GM18502 (cell line): ENCODE measurements around the gene UBR1.
"Not testable (repeated sequence)": the region's sequence is repeated elsewhere in the genome, so short reads cannot be mapped to it uniquely, and the experiment has no call there.

Experiments
- ATAC-seq: cut with Tn5 transposase; IDR thresholded peaks from one replicate; pipeline ENCODE4 v1.9.1; 2021; ENCODE audit warnings: mild to moderate bottlenecking; ENCODE audit not compliant: unreplicated experiment, poor library complexity

UBR1 gene

GRCh38 chr15:43067717-43068461, 37.9 kb downstream of the UBR1 start:
- no peak for ATAC-seq

GRCh38 chr15:43056696-43057095, 49.1 kb downstream of the UBR1 start:
- no peak for ATAC-seq

GRCh38 chr15:43052860-43053259, 53.0 kb downstream of the UBR1 start:
- no peak for ATAC-seq

- ATAC-seq, result no peak
Observed at GRCh38 chr15:43048935-43049334, 56.9 kb downstream of the UBR1 start.

GRCh38 chr15:43046484-43046883, 59.4 kb downstream of the UBR1 start:
- ATAC-seq, result no peak

- ATAC-seq, result no peak
Observed at GRCh38 chr15:43042885-43043284, 63.0 kb downstream of the UBR1 start.

GRCh38 chr15:43041085-43041484, 64.8 kb downstream of the UBR1 start:
- not testable (repeated sequence) for ATAC-seq

GRCh38 chr15:43035240-43035639, 70.6 kb downstream of the UBR1 start:
- not testable (repeated sequence) for ATAC-seq

- no peak for ATAC-seq
Observed at GRCh38 chr15:43029476-43029875, 76.4 kb downstream of the UBR1 start.

- no peak for ATAC-seq
Observed at GRCh38 chr15:43025150-43025549, 80.7 kb downstream of the UBR1 start.

- not testable (repeated sequence) for ATAC-seq
Observed at GRCh38 chr15:43014671-43015070, 91.2 kb downstream of the UBR1 start.

GRCh38 chr15:43009206-43009605, 96.6 kb downstream of the UBR1 start:
- no peak for ATAC-seq

GRCh38 chr15:43008150-43008549, 97.7 kb downstream of the UBR1 start:
- ATAC-seq, result no peak

- ATAC-seq, result no peak
Observed at GRCh38 chr15:43007551-43007950, 98.3 kb downstream of the UBR1 start.

- no peak for ATAC-seq
Observed at GRCh38 chr15:43006991-43007390, 98.8 kb downstream of the UBR1 start.

GRCh38 chr15:43004886-43005595, 100.8 kb downstream of the UBR1 start:
- not testable (repeated sequence) for ATAC-seq

GRCh38 chr15:42999201-42999779, 106.5 kb downstream of the UBR1 start:
- ATAC-seq, result no peak

- no peak for ATAC-seq
Observed at GRCh38 chr15:42996871-42997270, 109.0 kb downstream of the UBR1 start.

- no peak for ATAC-seq
Observed at GRCh38 chr15:42994546-42994945, 111.3 kb downstream of the UBR1 start.

- ATAC-seq, result no peak
Observed at GRCh38 chr15:42992626-42993025, 113.2 kb downstream of the UBR1 start.

- no peak for ATAC-seq
Observed at GRCh38 chr15:42986693-42987342, 119.0 kb downstream of the UBR1 start.
